A549 (cell line): ENCODE results near the gene DERL3. TPM values are rescaled to one million over a fixed set of nuclear protein-coding genes. Genes with fewer than 3 reads are reported as not detected.

Experiments used
- ATAC-seq, 2 experiments: fragments of 200-7000 bp in 1 of 2; fragments of >200 bp in 1 of 2; cut with Nextera tagmentation in 1 of 2; cut with Tn5 transposase in 1 of 2; 3 replicates each; pipeline versions ENCODE4 v1.8.0 to v1.9.1; 2018 to 2020; ENCODE audit warnings: mild to moderate bottlenecking in 1 of 2, moderate library complexity in 1 of 2
- CTCF ChIA-PET: fragments of 300-600 bp; sonication (Branson Sonifier 250); formaldehyde crosslinking; extraction: SDS; loops from one replicate; lab custom pipeline; 2021; ENCODE audit warnings: antibody characterized with exemption, inconsistent platforms; lab: Yijun Ruan, JAX
- POLR2A ChIA-PET: fragments of 350-600 bp; formaldehyde crosslinking; extraction: SDS; loops from one replicate; lab custom pipeline; 2021; ENCODE audit warnings: antibody characterized with exemption, inconsistent platforms; lab: Yijun Ruan, JAX
- DNase-seq, 2 experiments: peaks; one replicate each; pipeline versions ENCODE4 v3.0.0 to v3.0.0-alpha.2; 2011 to 2016; ENCODE audit warnings: low read depth in 1 of 2, low spot score in 1 of 2
- FAIRE-seq: peaks from 2 replicates; lab custom pipeline; 2011; peaks lifted over from hg19 to GRCh38; lab: Jason Lieb, UNC
- H3K27ac ChIP-seq, 2 experiments: fragments of >200 bp; sonication (Bioruptor Twin); formaldehyde crosslinking; 3 replicates each; pipeline ENCODE4 v1.5.1; 2016 to 2017
- H3K4me1 ChIP-seq: fragments of >200 bp; sonication (Bioruptor Twin); formaldehyde crosslinking; 3 replicates; pipeline ENCODE4 v1.6.1; 2016
- H3K4me2 ChIP-seq: fragments of >200 bp; sonication (Bioruptor Twin); formaldehyde crosslinking; 3 replicates; pipeline ENCODE4 v1.6.1; 2016
- H3K4me3 ChIP-seq: fragments of >200 bp; sonication (Bioruptor Twin); formaldehyde crosslinking; 3 replicates; pipeline ENCODE4 v1.5.1; 2016
- H3K9me3 ChIP-seq: fragments of >200 bp; sonication (Bioruptor Twin); formaldehyde crosslinking; 3 replicates; pipeline ENCODE4 v1.6.1; 2016
- BHLHE40 ChIP-seq: IDR thresholded peaks from 2 replicates; pipeline ENCODE4 v1.6.1; 2012; ENCODE audit warnings: low read depth, low read length, inconsistent platforms
- CBX8 ChIP-seq: fragments of 200-600 bp; sonication (generic); IDR thresholded peaks from 2 replicates; pipeline ENCODE4 v1.6.1; 2016
- CHD2 ChIP-seq: fragments of 150-350 bp; IDR thresholded peaks from 2 replicates; pipeline ENCODE4 v1.6.1; 2014; ENCODE audit warnings: low read length; ENCODE audit not compliant: partially characterized antibody
- HOXB5 ChIP-seq: fragments of 250-450 bp; sonication (Bioruptor Pico); IDR thresholded peaks from 2 replicates; pipeline ENCODE4 v1.5.0; 2020; ENCODE audit warnings: mild to moderate bottlenecking, moderate library complexity
- RAD21 ChIP-seq, 2 experiments: fragments of >200 bp in 1 of 2; sonication (Bioruptor Twin) in 1 of 2; formaldehyde crosslinking in 1 of 2; IDR thresholded peaks in 1 of 2; conservative IDR thresholded peaks in 1 of 2; 2 replicates in 1 of 2; 3 replicates in 1 of 2; pipeline ENCODE4 v1.6.1; 2012 to 2018; ENCODE audit warnings: inconsistent platforms in 1 of 2
- RARB ChIP-seq: fragments of 250-450 bp; sonication (Bioruptor Pico); IDR thresholded peaks from 2 replicates; pipeline ENCODE4 v1.8.0; 2021; ENCODE audit warnings: mild to moderate bottlenecking, moderate library complexity
- RCOR1 ChIP-seq: fragments of 150-350 bp; IDR thresholded peaks from 2 replicates; pipeline ENCODE4 v1.6.1; 2014; ENCODE audit warnings: antibody characterized with exemption, low read length, low read depth
- RNF2 ChIP-seq: fragments of 200-600 bp; sonication (generic); IDR thresholded peaks from 2 replicates; pipeline ENCODE4 v1.6.1; 2016; ENCODE audit warnings: low read depth, mild to moderate bottlenecking, antibody characterized with exemption, moderate library complexity, borderline replicate concordance
- SMC3 ChIP-seq: fragments of >200 bp; sonication (Bioruptor Twin); formaldehyde crosslinking; IDR thresholded peaks from 3 replicates; pipeline ENCODE4 v1.6.1; 2018; ENCODE audit warnings: inconsistent platforms
- TFCP2L1 ChIP-seq: fragments of 250-450 bp; sonication (Bioruptor Pico); IDR thresholded peaks from 2 replicates; pipeline ENCODE4 v1.5.0; 2021; ENCODE audit warnings: mild to moderate bottlenecking
- WGBS: methylation state at CpG from one replicate; pipeline ENCODE4 v1.1.6; 2017; ENCODE audit errors: missing lambda C conversion rate; 5-methylcytosine and 5-hydroxymethylcytosine counted together
- polyA plus RNA-seq, 4 experiments: library from polyadenylated mRNA; depleted of rRNA in 3 of 4; stranded (reverse); fragments of >200 nt; fragmentation: RNase III in 1 of 4; extraction: RNeasy Plus Mini Kit Qiagen cat#74134 plus additional on column Dnase treatment in 1 of 4; gene quantifications; 2 replicates in 3 of 4; 3 replicates in 1 of 4; pipeline ENCODE4 v1.2.3, GENCODE V29; 2011 to 2017
- TF ChIP-seq, protein P1 (sequence below): IDR thresholded peaks from 2 replicates; pipeline ENCODE4 v1.6.1; 2012
- TF ChIP-seq, protein P2 (sequence below): IDR thresholded peaks from 2 replicates; pipeline ENCODE4 v1.6.1; 2012
- TF ChIP-seq, protein P3 (sequence below): fragments of 150-350 bp; IDR thresholded peaks from 2 replicates; pipeline ENCODE4 v1.6.1; 2014; ENCODE audit warnings: low read depth, mild to moderate bottlenecking, low read length
- TF ChIP-seq, protein P4 (sequence below): fragments of >200 bp; sonication (Bioruptor Twin); formaldehyde crosslinking; IDR thresholded peaks from 3 replicates; pipeline ENCODE4 v1.6.1; 2016
- TF ChIP-seq, protein P5 (sequence below): fragments of 250-450 bp; sonication (Bioruptor Pico); IDR thresholded peaks from 2 replicates; pipeline ENCODE4 v1.5.0; 2021; ENCODE audit warnings: mild to moderate bottlenecking, moderate library complexity, borderline replicate concordance
- TF ChIP-seq, protein P6 (sequence below): fragments of >200 bp; sonication (Bioruptor Twin); formaldehyde crosslinking; IDR thresholded peaks from 3 replicates; pipeline ENCODE4 v1.5.1; 2016
- TF ChIP-seq, protein P7 (sequence below): fragments of 200-600 bp; sonication (generic); IDR thresholded peaks from 2 replicates; pipeline ENCODE4 v1.6.1; 2016; ENCODE audit warnings: antibody characterized with exemption, mild to moderate bottlenecking, moderate library complexity

DERL3 gene
- polyA plus RNA-seq, 2 of the 4 experiments (the other 2 are of a cell fraction): 0.08 to 0.40 TPM

DNA sequence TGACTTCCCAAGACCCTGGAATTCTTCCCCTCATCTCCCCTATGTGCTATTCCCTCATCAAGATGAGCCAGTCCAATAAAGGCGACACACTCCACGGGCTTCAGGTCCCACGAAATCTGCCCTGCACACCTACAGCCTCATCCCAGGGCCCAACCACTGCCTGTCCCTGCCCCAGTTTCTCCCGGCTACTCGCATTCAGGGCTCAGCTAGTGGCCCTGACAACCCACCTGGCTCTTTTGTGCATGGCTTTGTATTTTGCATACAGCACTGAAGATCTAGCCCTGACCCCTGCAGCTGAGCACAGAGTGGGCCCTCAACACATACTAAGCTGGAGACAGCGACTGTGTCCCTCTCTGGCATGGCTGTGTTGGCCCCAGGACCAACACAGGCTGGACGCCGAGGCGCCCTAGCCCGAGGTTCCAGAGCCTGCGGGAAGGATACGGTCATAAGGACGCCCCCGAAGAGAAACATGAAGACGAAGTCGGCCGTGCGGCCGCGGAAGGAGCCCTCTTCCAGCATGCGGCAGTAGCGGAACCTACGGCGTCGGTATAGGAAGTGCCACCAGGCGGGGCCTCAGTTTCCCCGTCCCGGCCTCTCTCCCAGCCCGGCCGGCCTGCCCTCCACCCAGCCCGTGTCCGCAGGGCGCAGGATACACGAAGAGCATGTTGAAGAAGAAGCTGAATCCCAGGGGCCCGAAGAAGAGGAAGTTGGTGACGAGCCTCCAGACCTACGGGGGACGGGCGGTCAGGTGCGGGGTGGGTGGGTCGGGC is 710 bp downstream of the DERL3 start:
- H3K4me1 ChIP-seq: peaks cover 10% of the 10 kb centered on the region; the same call in 1 of the 3 replicates
- WGBS: 98% methylated on average over 32 of the region's 41 CpGs
- TF ChIP-seq, protein P1, sequence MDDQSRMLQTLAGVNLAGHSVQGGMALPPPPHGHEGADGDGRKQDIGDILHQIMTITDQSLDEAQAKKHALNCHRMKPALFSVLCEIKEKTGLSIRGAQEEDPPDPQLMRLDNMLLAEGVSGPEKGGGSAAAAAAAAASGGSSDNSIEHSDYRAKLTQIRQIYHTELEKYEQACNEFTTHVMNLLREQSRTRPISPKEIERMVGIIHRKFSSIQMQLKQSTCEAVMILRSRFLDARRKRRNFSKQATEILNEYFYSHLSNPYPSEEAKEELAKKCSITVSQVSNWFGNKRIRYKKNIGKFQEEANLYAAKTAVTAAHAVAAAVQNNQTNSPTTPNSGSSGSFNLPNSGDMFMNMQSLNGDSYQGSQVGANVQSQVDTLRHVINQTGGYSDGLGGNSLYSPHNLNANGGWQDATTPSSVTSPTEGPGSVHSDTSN: no peak
- no peak for TF ChIP-seq HOXB5
- TF ChIP-seq CBX8: no peak
- no peak for TF ChIP-seq RNF2
- TF ChIP-seq BHLHE40: no peak
- TF ChIP-seq RARB (CRISPR knock-in tag): no peak
- TF ChIP-seq, protein P2, sequence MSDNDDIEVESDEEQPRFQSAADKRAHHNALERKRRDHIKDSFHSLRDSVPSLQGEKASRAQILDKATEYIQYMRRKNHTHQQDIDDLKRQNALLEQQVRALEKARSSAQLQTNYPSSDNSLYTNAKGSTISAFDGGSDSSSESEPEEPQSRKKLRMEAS: no peak
- TF ChIP-seq, protein P3, sequence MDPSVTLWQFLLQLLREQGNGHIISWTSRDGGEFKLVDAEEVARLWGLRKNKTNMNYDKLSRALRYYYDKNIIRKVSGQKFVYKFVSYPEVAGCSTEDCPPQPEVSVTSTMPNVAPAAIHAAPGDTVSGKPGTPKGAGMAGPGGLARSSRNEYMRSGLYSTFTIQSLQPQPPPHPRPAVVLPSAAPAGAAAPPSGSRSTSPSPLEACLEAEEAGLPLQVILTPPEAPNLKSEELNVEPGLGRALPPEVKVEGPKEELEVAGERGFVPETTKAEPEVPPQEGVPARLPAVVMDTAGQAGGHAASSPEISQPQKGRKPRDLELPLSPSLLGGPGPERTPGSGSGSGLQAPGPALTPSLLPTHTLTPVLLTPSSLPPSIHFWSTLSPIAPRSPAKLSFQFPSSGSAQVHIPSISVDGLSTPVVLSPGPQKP: no peak
- TF ChIP-seq, protein P4, sequence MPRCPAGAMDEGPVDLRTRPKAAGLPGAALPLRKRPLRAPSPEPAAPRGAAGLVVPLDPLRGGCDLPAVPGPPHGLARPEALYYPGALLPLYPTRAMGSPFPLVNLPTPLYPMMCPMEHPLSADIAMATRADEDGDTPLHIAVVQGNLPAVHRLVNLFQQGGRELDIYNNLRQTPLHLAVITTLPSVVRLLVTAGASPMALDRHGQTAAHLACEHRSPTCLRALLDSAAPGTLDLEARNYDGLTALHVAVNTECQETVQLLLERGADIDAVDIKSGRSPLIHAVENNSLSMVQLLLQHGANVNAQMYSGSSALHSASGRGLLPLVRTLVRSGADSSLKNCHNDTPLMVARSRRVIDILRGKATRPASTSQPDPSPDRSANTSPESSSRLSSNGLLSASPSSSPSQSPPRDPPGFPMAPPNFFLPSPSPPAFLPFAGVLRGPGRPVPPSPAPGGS: no peak
- TF ChIP-seq, protein P5, sequence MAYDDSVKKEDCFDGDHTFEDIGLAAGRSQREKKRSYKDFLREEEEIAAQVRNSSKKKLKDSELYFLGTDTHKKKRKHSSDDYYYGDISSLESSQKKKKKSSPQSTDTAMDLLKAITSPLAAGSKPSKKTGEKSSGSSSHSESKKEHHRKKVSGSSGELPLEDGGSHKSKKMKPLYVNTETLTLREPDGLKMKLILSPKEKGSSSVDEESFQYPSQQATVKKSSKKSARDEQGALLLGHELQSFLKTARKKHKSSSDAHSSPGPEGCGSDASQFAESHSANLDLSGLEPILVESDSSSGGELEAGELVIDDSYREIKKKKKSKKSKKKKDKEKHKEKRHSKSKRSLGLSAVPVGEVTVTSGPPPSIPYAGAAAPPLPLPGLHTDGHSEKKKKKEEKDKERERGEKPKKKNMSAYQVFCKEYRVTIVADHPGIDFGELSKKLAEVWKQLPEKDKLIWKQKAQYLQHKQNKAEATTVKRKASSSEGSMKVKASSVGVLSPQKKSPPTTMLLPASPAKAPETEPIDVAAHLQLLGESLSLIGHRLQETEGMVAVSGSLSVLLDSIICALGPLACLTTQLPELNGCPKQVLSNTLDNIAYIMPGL (CRISPR knock-in tag): no peak
- TF ChIP-seq CHD2: no peak
- no peak for TF ChIP-seq TFCP2L1 (CRISPR knock-in tag)
- no peak for TF ChIP-seq RCOR1
- TF ChIP-seq, protein P6, sequence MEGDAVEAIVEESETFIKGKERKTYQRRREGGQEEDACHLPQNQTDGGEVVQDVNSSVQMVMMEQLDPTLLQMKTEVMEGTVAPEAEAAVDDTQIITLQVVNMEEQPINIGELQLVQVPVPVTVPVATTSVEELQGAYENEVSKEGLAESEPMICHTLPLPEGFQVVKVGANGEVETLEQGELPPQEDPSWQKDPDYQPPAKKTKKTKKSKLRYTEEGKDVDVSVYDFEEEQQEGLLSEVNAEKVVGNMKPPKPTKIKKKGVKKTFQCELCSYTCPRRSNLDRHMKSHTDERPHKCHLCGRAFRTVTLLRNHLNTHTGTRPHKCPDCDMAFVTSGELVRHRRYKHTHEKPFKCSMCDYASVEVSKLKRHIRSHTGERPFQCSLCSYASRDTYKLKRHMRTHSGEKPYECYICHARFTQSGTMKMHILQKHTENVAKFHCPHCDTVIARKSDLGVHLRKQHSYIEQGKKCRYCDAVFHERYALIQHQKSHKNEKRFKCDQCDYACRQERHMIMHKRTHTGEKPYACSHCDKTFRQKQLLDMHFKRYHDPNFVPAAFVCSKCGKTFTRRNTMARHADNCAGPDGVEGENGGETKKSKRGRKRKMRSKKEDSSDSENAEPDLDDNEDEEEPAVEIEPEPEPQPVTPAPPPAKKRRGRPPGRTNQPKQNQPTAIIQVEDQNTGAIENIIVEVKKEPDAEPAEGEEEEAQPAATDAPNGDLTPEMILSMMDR: no peak
- TF ChIP-seq SMC3: no peak
- TF ChIP-seq RAD21 (conservative IDR thresholded peaks at IDR 0.05 in 1 of 2, IDR thresholded peaks at IDR 0.05 in 1 of 2): no peak
- TF ChIP-seq, protein P7, sequence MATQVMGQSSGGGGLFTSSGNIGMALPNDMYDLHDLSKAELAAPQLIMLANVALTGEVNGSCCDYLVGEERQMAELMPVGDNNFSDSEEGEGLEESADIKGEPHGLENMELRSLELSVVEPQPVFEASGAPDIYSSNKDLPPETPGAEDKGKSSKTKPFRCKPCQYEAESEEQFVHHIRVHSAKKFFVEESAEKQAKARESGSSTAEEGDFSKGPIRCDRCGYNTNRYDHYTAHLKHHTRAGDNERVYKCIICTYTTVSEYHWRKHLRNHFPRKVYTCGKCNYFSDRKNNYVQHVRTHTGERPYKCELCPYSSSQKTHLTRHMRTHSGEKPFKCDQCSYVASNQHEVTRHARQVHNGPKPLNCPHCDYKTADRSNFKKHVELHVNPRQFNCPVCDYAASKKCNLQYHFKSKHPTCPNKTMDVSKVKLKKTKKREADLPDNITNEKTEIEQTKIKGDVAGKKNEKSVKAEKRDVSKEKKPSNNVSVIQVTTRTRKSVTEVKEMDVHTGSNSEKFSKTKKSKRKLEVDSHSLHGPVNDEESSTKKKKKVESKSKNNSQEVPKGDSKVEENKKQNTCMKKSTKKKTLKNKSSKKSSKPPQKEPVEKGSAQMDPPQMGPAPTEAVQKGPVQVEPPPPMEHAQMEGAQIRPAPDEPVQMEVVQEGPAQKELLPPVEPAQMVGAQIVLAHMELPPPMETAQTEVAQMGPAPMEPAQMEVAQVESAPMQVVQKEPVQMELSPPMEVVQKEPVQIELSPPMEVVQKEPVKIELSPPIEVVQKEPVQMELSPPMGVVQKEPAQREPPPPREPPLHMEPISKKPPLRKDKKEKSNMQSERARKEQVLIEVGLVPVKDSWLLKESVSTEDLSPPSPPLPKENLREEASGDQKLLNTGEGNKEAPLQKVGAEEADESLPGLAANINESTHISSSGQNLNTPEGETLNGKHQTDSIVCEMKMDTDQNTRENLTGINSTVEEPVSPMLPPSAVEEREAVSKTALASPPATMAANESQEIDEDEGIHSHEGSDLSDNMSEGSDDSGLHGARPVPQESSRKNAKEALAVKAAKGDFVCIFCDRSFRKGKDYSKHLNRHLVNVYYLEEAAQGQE: no peak
- H3K27ac ChIP-seq: no peak overlapping the region
- H3K4me2 ChIP-seq: peak overlapping the region; percentile 81
- no peaks in the 10 kb centered on the region for H3K9me3 ChIP-seq
- H3K4me3 ChIP-seq: peak overlapping the region; percentile 35; the same call in 1 of the 3 replicates
- POLR2A ChIA-PET: no interaction called here
- ATAC-seq (no peak), DNase-seq (no peak), FAIRE-seq (no peak)
- CTCF ChIA-PET: interaction anchor here (1.2 to 5.3 kb wide), 2 partner anchors 12 to 70 kb away, joined by 3 to 31 read pairs; partner anchors contain the start of gene CHCHD10
